Measurements from ENCODE around the gene PTCH1. TPM values are rescaled to one million over a fixed set of nuclear protein-coding genes. Genes with fewer than 3 reads are reported as not detected.

The PTCH1 gene
- polyA plus RNA-seq, 3 donors, result not detected

DNA sequence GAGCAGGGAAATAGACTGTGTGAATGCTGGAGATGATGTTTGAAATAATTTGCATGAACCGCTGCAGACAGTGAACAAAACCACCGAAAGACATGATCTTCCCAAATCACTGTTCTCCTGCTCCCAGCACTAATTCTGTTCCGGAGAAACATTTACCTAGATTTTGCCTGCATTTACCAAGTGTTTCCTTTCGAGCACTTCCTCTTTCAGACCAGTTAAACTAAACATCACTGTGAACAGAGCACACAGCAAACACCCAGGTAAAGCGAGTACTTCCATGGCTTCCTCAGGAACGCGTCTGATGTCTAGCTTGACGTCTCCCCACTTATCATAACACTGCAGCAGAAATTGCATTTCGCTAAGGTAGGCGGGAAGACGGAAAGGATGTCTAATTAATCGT, 45.1 kb upstream of the PTCH1 start:
- Histone ChIP-seq H3K9me3 (replicated peaks in 1 of 2; ENCODE audit: control insufficient read depth in 1 of 2, insufficient read depth in 1 of 2, low read length in 2 of 2) (no peaks in the 10 kb centered on the region), H3K36me3 (replicated peaks in 1 of 2; ENCODE audit: control insufficient read depth in 1 of 2, insufficient read depth in 2 of 2, low read length in 2 of 2) (no peaks in the 10 kb centered on the region), H2AFZ (ENCODE audit: insufficient read depth, low read depth, low read length, poor library complexity, severe bottlenecking) (no peak overlapping the region), H3K4me2 (replicated peaks; ENCODE audit: extremely low read depth, low read length, poor library complexity, severe bottlenecking) (no peak overlapping the region), H3K4me3 (replicated peaks in 1 of 3; ENCODE audit: low read depth in 2 of 3, low read length in 3 of 3) (no peak overlapping the region), H3K27ac (ENCODE audit: low read depth in 1 of 2, low read length in 2 of 2) (no peak overlapping the region), H4K20me1 (ENCODE audit: insufficient read depth, low read length) (no peaks in the 10 kb centered on the region), H3K4me1 (ENCODE audit: control insufficient read depth in 1 of 2, insufficient read depth in 2 of 2, low read length in 2 of 2) (no peaks in the 10 kb centered on the region), H3K79me2 (ENCODE audit: insufficient read depth, low read length) (no peaks in the 10 kb centered on the region), H3K9ac (ENCODE audit: insufficient read depth, low read length, poor library complexity, severe bottlenecking) (no peak overlapping the region), H3K27me3 (ENCODE audit: control insufficient read depth in 2 of 2, insufficient read depth in 2 of 2, low read length in 2 of 2) (peaks cover 0 to 10% of the 10 kb centered on the region in 2 donors)
- Mint-ChIP-seq H3K9me3 (peaks cover 0 to 7% (median 2%) of the 10 kb centered on the region in 7 donors), H3K27me3 (ENCODE audit: low read depth in 3 of 3) (peaks cover 10 to 28% (median 27%) of the 10 kb centered on the region in 3 donors), H3K36me3 (no peaks in the 10 kb centered on the region), H3K27ac (no peak overlapping the region), H3K4me1 (no peaks in the 10 kb centered on the region), H3K4me3 (peak overlapping the region in 1 of 2 donors; percentile 28)
- intact Hi-C loops (cut with micrococcal nuclease), result no loop called here
- TF ChIP-seq, protein P1, sequence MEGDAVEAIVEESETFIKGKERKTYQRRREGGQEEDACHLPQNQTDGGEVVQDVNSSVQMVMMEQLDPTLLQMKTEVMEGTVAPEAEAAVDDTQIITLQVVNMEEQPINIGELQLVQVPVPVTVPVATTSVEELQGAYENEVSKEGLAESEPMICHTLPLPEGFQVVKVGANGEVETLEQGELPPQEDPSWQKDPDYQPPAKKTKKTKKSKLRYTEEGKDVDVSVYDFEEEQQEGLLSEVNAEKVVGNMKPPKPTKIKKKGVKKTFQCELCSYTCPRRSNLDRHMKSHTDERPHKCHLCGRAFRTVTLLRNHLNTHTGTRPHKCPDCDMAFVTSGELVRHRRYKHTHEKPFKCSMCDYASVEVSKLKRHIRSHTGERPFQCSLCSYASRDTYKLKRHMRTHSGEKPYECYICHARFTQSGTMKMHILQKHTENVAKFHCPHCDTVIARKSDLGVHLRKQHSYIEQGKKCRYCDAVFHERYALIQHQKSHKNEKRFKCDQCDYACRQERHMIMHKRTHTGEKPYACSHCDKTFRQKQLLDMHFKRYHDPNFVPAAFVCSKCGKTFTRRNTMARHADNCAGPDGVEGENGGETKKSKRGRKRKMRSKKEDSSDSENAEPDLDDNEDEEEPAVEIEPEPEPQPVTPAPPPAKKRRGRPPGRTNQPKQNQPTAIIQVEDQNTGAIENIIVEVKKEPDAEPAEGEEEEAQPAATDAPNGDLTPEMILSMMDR (IDR thresholded peaks at IDR 0.05), result no peak
- DNase-seq, result no peak
- 5% methylated on average over 8 of the region's 12 CpGs for WGBS (ENCODE audit: insufficient coverage)

DNA sequence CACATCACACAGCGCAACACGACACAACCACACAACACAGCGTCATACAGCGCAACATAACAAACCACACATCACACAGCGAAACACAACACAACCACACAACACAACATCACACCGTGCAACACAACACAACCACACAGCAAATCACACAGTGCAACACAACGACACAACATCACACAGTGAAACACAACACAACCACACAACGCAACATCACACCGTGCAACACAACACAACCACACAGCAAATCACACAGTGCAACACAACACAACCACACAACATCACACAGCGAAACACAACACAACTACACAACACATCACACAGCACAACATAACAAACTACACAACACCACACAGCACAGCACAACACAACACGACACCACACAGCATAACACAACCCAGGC, 40.4 kb upstream of the PTCH1 start:
- Histone ChIP-seq H3K9me3 (replicated peaks in 1 of 2; ENCODE audit: control insufficient read depth in 1 of 2, insufficient read depth in 1 of 2, low read length in 2 of 2) (peaks cover 0 to 3% of the 10 kb centered on the region in 2 donors), H3K36me3 (replicated peaks in 1 of 2; ENCODE audit: control insufficient read depth in 1 of 2, insufficient read depth in 2 of 2, low read length in 2 of 2) (no peaks in the 10 kb centered on the region), H2AFZ (ENCODE audit: insufficient read depth, low read depth, low read length, poor library complexity, severe bottlenecking) (no peak overlapping the region), H4K20me1 (ENCODE audit: insufficient read depth, low read length) (no peaks in the 10 kb centered on the region), H3K4me1 (ENCODE audit: control insufficient read depth in 1 of 2, insufficient read depth in 2 of 2, low read length in 2 of 2) (no peaks in the 10 kb centered on the region), H3K4me3 (replicated peaks in 1 of 3; ENCODE audit: low read depth in 2 of 3, low read length in 3 of 3) (no peak overlapping the region), H3K4me2 (replicated peaks; ENCODE audit: extremely low read depth, low read length, poor library complexity, severe bottlenecking) (no peak overlapping the region), H3K79me2 (ENCODE audit: insufficient read depth, low read length) (no peaks in the 10 kb centered on the region), H3K27me3 (ENCODE audit: control insufficient read depth in 2 of 2, insufficient read depth in 2 of 2, low read length in 2 of 2) (peaks cover 5 to 32% of the 10 kb centered on the region in 2 donors), H3K9ac (ENCODE audit: insufficient read depth, low read length, poor library complexity, severe bottlenecking) (no peak overlapping the region), H3K27ac (ENCODE audit: low read depth in 1 of 2, low read length in 2 of 2) (no peak overlapping the region)
- Mint-ChIP-seq H3K9me3 (peaks cover 4 to 21% (median 11%) of the 10 kb centered on the region in 7 donors), H3K27me3 (ENCODE audit: low read depth in 3 of 3) (peaks cover 32 to 41% (median 33%) of the 10 kb centered on the region in 3 donors), H3K27ac (peak overlapping the region in 1 of 7 donors; percentile 0), H3K36me3 (no peaks in the 10 kb centered on the region), H3K4me3 (peak overlapping the region in 1 of 2 donors; percentile 18), H3K4me1 (no peaks in the 10 kb centered on the region)
- WGBS (ENCODE audit: insufficient coverage), result 96% methylated on average over 10 of the region's 11 CpGs
- intact Hi-C loops (cut with micrococcal nuclease), result no loop called here
- DNase-seq, result no peak
- TF ChIP-seq, protein P1 (IDR thresholded peaks at IDR 0.05), result no peak

Measured in CD14-positive monocyte (primary cell).